Endodermal cell (in vitro differentiated cells): Measurements from ENCODE around the gene TNFAIP8L3. TPM values are rescaled to one million over a fixed set of nuclear protein-coding genes. Genes with fewer than 3 reads are reported as not detected.

Experiments used
- DNase-seq: peaks from one replicate; pipeline ENCODE4 v3.0.0-alpha.2; 2017
- H3K27ac ChIP-seq: 2 replicates; pipeline ENCODE4 v1.5.1; 2013; ENCODE audit warnings: mild to moderate bottlenecking, low read depth, low read length, moderate library complexity
- H3K27me3 ChIP-seq: 2 replicates; pipeline ENCODE4 v1.6.1; 2013; ENCODE audit warnings: mild to moderate bottlenecking, low read length, moderate library complexity; ENCODE audit not compliant: insufficient read depth, control insufficient read depth, poor library complexity, severe bottlenecking
- H3K36me3 ChIP-seq: 2 replicates; pipeline ENCODE4 v1.7.0; 2013; ENCODE audit warnings: mild to moderate bottlenecking, low read length, moderate library complexity; ENCODE audit not compliant: control insufficient read depth, insufficient read depth
- H3K4me1 ChIP-seq: one replicate; pipeline ENCODE4 v1.7.0; 2013; ENCODE audit warnings: low read length; ENCODE audit not compliant: control insufficient read depth, insufficient read depth
- H3K4me3 ChIP-seq: 2 replicates; pipeline ENCODE4 v1.5.1; 2013; ENCODE audit warnings: mild to moderate bottlenecking, low read length, moderate library complexity
- H3K9ac ChIP-seq: 2 replicates; pipeline ENCODE4 v1.6.1; 2013; ENCODE audit warnings: mild to moderate bottlenecking, low read length, moderate library complexity; ENCODE audit not compliant: poor library complexity, severe bottlenecking; ENCODE audit errors: extremely low read depth
- H3K9me3 ChIP-seq: 2 replicates; pipeline ENCODE4 v1.6.1; 2013; ENCODE audit warnings: mild to moderate bottlenecking, low read length, moderate library complexity; ENCODE audit not compliant: control insufficient read depth
- H3K27ac Mint-ChIP-seq: 2 replicates; pipeline ENCODE4 v1.8.0; 2020; ENCODE audit warnings: mixed read lengths
- H3K27me3 Mint-ChIP-seq: 2 replicates; pipeline ENCODE4 v1.8.0; 2021; ENCODE audit warnings: mild to moderate bottlenecking, mixed read lengths; ENCODE audit not compliant: insufficient read depth
- H3K36me3 Mint-ChIP-seq: 2 replicates; pipeline ENCODE4 v1.8.0; 2020; ENCODE audit warnings: low read depth, mixed read lengths
- H3K4me1 Mint-ChIP-seq: 2 replicates; pipeline ENCODE4 v1.8.0; 2020; ENCODE audit warnings: mixed read lengths
- H3K4me3 Mint-ChIP-seq: 2 replicates; pipeline ENCODE4 v1.8.0; 2020; ENCODE audit warnings: mild to moderate bottlenecking, moderate library complexity, mixed read lengths
- H3K9me3 Mint-ChIP-seq: 2 replicates; pipeline ENCODE4 v1.8.0; 2020; ENCODE audit warnings: mild to moderate bottlenecking, mixed read lengths
- CTCF ChIP-seq: fragments of 200-600 bp; sonication (generic); conservative IDR thresholded peaks from 2 replicates; pipeline ENCODE4 v1.5.0; 2021; ENCODE audit warnings: antibody characterized with exemption, mild to moderate bottlenecking
- WGBS, 2 experiments: methylation state at CpG; one replicate each; pipeline versions ENCODE4 v1.1.5 to v1.1.7; 2013; ENCODE audit warnings: missing lambda C conversion rate in 2 of 2, mixed read lengths in 1 of 2; ENCODE audit not compliant: insufficient coverage in 1 of 2, insufficient read length in 1 of 2; 5-methylcytosine and 5-hydroxymethylcytosine counted together
- total RNA-seq, 2 donors: library from RNA; stranded (reverse); fragmentation: NEBNext Ultra II Directional in 1 of 2; extraction: Animal tissue kit (Norgen Biotek cat#: 25700) in 1 of 2; gene quantifications; 2 replicates in 1 of 2; 3 replicates in 1 of 2; pipeline ENCODE4 v1.2.1, GENCODE V29; 2021

TNFAIP8L3 gene
- total RNA-seq, 2 donors from 2014 or later, result 0.31 TPM; not detected in 1

- H3K4me1 Mint-ChIP-seq, result peaks cover 19% of the 10 kb centered on the region
These were observed 42.9 kb downstream of the TNFAIP8L3 start for GRCh38 chr15:51051776-51052175.

GRCh38 chr15:51049081-51049480 is 45.6 kb downstream of the TNFAIP8L3 start:
- 85 to 96% methylated on average over 2 of the region's 2 CpGs for WGBS, 2 experiments
- H3K27me3 ChIP-seq, result peaks cover 47% of the 10 kb centered on the region
- DNase-seq, result no peak
- peaks cover 59% of the 10 kb centered on the region for H3K27me3 Mint-ChIP-seq
- H3K4me1 ChIP-seq, result peaks cover 6% of the 10 kb centered on the region
- H3K9me3 Mint-ChIP-seq, result peaks cover 3% of the 10 kb centered on the region
- peaks cover 16% of the 10 kb centered on the region for H3K4me1 Mint-ChIP-seq
- no peak overlapping the region for H3K4me3 Mint-ChIP-seq
- no peak overlapping the region for H3K4me3 ChIP-seq
- H3K36me3 ChIP-seq, result no peaks in the 10 kb centered on the region
- peaks cover 2% of the 10 kb centered on the region for H3K36me3 Mint-ChIP-seq
- no peak for TF ChIP-seq CTCF
- H3K27ac ChIP-seq, result no peak overlapping the region
- no peak overlapping the region for H3K27ac Mint-ChIP-seq
- no peaks in the 10 kb centered on the region for H3K9me3 ChIP-seq
- no peak overlapping the region for H3K9ac ChIP-seq

More at GRCh38 chr15:51051776-51052175, 42.9 kb downstream of the TNFAIP8L3 start:
- no peaks in the 10 kb centered on the region for H3K36me3 Mint-ChIP-seq
- Histone ChIP-seq H3K9ac (no peak overlapping the region), H3K4me1 (peaks cover 6% of the 10 kb centered on the region), H3K27me3 (peaks cover 36% of the 10 kb centered on the region), H3K9me3 (no peaks in the 10 kb centered on the region), H3K4me3 (no peak overlapping the region), H3K36me3 (no peaks in the 10 kb centered on the region), H3K27ac (no peak overlapping the region)
- H3K9me3 Mint-ChIP-seq, result no peaks in the 10 kb centered on the region
- no peak overlapping the region for H3K27ac Mint-ChIP-seq
- no peak overlapping the region for H3K4me3 Mint-ChIP-seq
- H3K27me3 Mint-ChIP-seq, result peaks cover 62% of the 10 kb centered on the region
- TF ChIP-seq CTCF, result no peak
- DNase-seq, result no peak
- 86% methylated on average over 3 of the region's 3 CpGs; no CpG with 5 or more reads in 1 of the 2 experiments for WGBS, 2 experiments

GRCh38 chr15:51048308-51048707 is 46.4 kb downstream of the TNFAIP8L3 start:
- peaks cover 58% of the 10 kb centered on the region for H3K27me3 Mint-ChIP-seq

More at GRCh38 chr15:51048308-51048707, 46.4 kb downstream of the TNFAIP8L3 start:
- H3K9me3 ChIP-seq, result no peaks in the 10 kb centered on the region
- Mint-ChIP-seq H3K4me3 (no peak overlapping the region), H3K9me3 (peaks cover 8% of the 10 kb centered on the region), H3K36me3 (peaks cover 2% of the 10 kb centered on the region), H3K4me1 (peaks cover 21% of the 10 kb centered on the region), H3K27ac (no peak overlapping the region)
- peaks cover 6% of the 10 kb centered on the region for H3K4me1 ChIP-seq
- no peak for DNase-seq
- no peak for TF ChIP-seq CTCF
- no peak overlapping the region for H3K27ac ChIP-seq
- H3K4me3 ChIP-seq, result no peak overlapping the region
- peaks cover 47% of the 10 kb centered on the region for H3K27me3 ChIP-seq
- H3K36me3 ChIP-seq, result no peaks in the 10 kb centered on the region
- H3K9ac ChIP-seq, result no peak overlapping the region
